Caki2 (cell line): ENCODE results near the gene AMOTL2. TPM values are rescaled to one million over a fixed set of nuclear protein-coding genes. Genes with fewer than 3 reads are reported as not detected.

Experiments used
- DNase-seq: peaks from one replicate; pipeline ENCODE4 v3.0.0-alpha.2; 2015; ENCODE audit warnings: low read depth
- in situ Hi-C: cut with HindIII; loops from 2 replicates; pipeline ENCODE4 v1.10.0; 2016; ENCODE audit warnings: low sequenced_read_pairs, low pct_unique_long_range_greater_than_20kb, mixed read lengths
- total RNA-seq: library from RNA; depleted of rRNA; stranded (reverse); fragments of >200 nt; shearing (Covaris generic); gene quantifications from 2 replicates; pipeline ENCODE4 v1.2.3, GENCODE V29; 2014; ENCODE audit warnings: low replicate concordance

Gene AMOTL2
- total RNA-seq, 1 experiment from 2014 or later = 114 TPM

GRCh38 chr3:134359121-134360010 is 14.9 kb downstream of the AMOTL2 start:
- DNase-seq = no peak
- in situ Hi-C loops = no loop called here

- in situ Hi-C loops = no loop called here
- DNase-seq = peak; percentile 98
These were observed 16.1 kb downstream of the AMOTL2 start for GRCh38 chr3:134357914-134358811.

GRCh38 chr3:134357261-134357913 is 16.9 kb downstream of the AMOTL2 start:
- in situ Hi-C loops = no loop called here

GRCh38 chr3:134356411-134357040 is 17.7 kb downstream of the AMOTL2 start:
- in situ Hi-C loops = no loop called here
- DNase-seq = no peak

More at GRCh38 chr3:134357261-134357913, 16.9 kb downstream of the AMOTL2 start:
- no peak for DNase-seq

GRCh38 chr3:134355416-134355815 is 18.8 kb downstream of the AMOTL2 start:
- DNase-seq = no peak
- in situ Hi-C loops = no loop called here

- in situ Hi-C loops = no loop called here
- no peak for DNase-seq
These were observed 19.5 kb downstream of the AMOTL2 start for GRCh38 chr3:134354612-134355251.

- in situ Hi-C loops = no loop called here
- peak; percentile 72 for DNase-seq
These were observed 20.2 kb downstream of the AMOTL2 start for GRCh38 chr3:134353831-134354611.

GRCh38 chr3:134353171-134353825 is 20.9 kb downstream of the AMOTL2 start:
- DNase-seq = no peak
- in situ Hi-C loops = no loop called here

GRCh38 chr3:134352031-134352671 is 22.1 kb downstream of the AMOTL2 start:
- no peak for DNase-seq
- in situ Hi-C loops = no loop called here

- no peak for DNase-seq
- in situ Hi-C loops = no loop called here
These were observed 22.8 kb downstream of the AMOTL2 start for GRCh38 chr3:134351427-134351826.

GRCh38 chr3:134350861-134351311 is 23.4 kb downstream of the AMOTL2 start:
- no peak for DNase-seq
- in situ Hi-C loops = no loop called here

- in situ Hi-C loops = no loop called here
- DNase-seq = no peak
These were observed 24.0 kb downstream of the AMOTL2 start for GRCh38 chr3:134350266-134350665.

- DNase-seq = no peak
- in situ Hi-C loops = no loop called here
These were observed 25.7 kb downstream of the AMOTL2 start for GRCh38 chr3:134348524-134348923.

- DNase-seq = no peak
- in situ Hi-C loops = no loop called here
These were observed 26.7 kb downstream of the AMOTL2 start for GRCh38 chr3:134347551-134347950.

GRCh38 chr3:134346744-134347143 is 27.5 kb downstream of the AMOTL2 start:
- DNase-seq = no peak
- in situ Hi-C loops = no loop called here

GRCh38 chr3:134345202-134345601 is 29.0 kb downstream of the AMOTL2 start:
- DNase-seq = no peak
- in situ Hi-C loops = no loop called here
